AG10803 (cell line): ENCODE results near the gene EPN3.

Source experiments
- DNase-seq: peaks from one replicate; pipeline ENCODE4 v3.0.0; 2010; ENCODE audit warnings: low read depth
- H3K4me3 ChIP-seq: 2 replicates; pipeline ENCODE4 v1.5.1; 2011; ENCODE audit warnings: mild to moderate bottlenecking, low read length, control low read depth
- TF ChIP-seq, protein P1 (sequence below): conservative IDR thresholded peaks from 2 replicates; pipeline ENCODE4 v1.5.1; 2011; ENCODE audit warnings: mild to moderate bottlenecking, low read length, control low read depth, inconsistent platforms

EPN3 gene

GRCh38 chr17:50569592-50569991, 37.1 kb downstream of the EPN3 start:
- no peak overlapping the region for H3K4me3 ChIP-seq
- no peak for DNase-seq
- TF ChIP-seq, protein P1, sequence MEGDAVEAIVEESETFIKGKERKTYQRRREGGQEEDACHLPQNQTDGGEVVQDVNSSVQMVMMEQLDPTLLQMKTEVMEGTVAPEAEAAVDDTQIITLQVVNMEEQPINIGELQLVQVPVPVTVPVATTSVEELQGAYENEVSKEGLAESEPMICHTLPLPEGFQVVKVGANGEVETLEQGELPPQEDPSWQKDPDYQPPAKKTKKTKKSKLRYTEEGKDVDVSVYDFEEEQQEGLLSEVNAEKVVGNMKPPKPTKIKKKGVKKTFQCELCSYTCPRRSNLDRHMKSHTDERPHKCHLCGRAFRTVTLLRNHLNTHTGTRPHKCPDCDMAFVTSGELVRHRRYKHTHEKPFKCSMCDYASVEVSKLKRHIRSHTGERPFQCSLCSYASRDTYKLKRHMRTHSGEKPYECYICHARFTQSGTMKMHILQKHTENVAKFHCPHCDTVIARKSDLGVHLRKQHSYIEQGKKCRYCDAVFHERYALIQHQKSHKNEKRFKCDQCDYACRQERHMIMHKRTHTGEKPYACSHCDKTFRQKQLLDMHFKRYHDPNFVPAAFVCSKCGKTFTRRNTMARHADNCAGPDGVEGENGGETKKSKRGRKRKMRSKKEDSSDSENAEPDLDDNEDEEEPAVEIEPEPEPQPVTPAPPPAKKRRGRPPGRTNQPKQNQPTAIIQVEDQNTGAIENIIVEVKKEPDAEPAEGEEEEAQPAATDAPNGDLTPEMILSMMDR: no peak

- DNase-seq: no peak
- no peak overlapping the region for H3K4me3 ChIP-seq
- TF ChIP-seq, protein P1: no peak
Measured at GRCh38 chr17:50570032-50570431, 37.5 kb downstream of the EPN3 start.

GRCh38 chr17:50570528-50570927, 38.0 kb downstream of the EPN3 start:
- H3K4me3 ChIP-seq: no peak overlapping the region
- TF ChIP-seq, protein P1: no peak
- no peak for DNase-seq

- TF ChIP-seq, protein P1: no peak
- no peak overlapping the region for H3K4me3 ChIP-seq
- DNase-seq: no peak
Measured at GRCh38 chr17:50571681-50572080, 39.1 kb downstream of the EPN3 start.

DNA sequence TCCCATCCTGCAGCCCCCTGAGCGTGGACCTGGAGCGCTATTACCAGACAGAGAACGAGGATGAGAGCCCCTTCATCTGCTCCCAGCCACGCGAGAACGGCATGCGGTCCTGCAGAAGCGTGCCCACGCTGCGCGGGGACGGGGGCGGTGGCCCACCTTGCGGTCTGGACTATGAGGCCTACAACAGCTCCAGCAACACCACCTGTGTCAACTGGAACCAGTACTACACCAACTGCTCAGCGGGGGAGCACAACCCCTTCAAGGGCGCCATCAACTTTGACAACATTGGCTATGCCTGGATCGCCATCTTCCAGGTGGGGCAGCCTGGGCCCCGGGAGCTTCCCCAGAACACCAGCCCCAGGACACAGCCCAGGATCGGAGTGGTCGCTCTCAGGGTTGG, 40.0 kb downstream of the EPN3 start:
- DNase-seq: no peak
- H3K4me3 ChIP-seq: no peak overlapping the region
- TF ChIP-seq, protein P1: no peak

DNA sequence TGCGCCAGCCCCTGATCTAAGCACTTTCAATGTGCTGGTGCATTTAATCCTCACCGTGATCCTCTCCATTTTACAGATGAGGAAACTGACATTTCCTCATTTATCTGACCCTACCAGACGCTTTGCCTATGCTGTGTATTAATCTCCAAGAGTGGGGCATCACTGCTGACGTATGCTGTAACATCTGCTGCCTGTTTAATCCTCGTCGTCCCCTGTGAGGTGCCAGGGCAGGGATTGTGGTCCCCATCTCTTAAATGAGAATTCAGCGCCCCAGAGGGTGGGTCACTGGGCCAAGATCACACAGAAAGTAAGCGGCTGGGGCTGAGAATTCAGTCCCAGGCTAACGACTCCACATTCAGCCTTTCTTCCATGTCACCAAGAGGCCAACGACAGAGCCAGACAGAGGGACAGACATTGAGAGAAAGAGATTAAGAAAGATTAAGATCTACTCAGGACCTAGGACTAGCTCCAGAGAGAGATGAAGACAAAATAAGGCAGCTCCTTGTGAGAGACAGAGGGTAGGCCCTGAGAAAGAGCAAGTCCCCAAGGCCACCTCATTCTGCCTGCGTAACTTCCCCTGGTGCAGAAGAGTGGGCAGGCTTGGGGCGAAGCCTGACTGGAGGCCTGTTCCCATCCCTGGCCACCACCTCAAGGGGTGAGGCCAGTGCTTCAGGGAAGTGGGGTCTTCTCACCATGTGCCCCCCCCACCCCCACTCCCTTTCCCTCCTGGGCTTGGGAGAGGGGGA, 41.5 kb downstream of the EPN3 start:
- H3K4me3 ChIP-seq: no peak overlapping the region
- no peak for DNase-seq
- TF ChIP-seq, protein P1: no peak

GRCh38 chr17:50575581-50576210, 43.2 kb downstream of the EPN3 start:
- TF ChIP-seq, protein P1: 0 out of 2 replicates have a peak, but pooled peaks have one; percentile 2
- DNase-seq: no peak
- no peak overlapping the region for H3K4me3 ChIP-seq
